ENCODE results near the gene CNN1. TPM values are rescaled to one million over a fixed set of nuclear protein-coding genes. Genes with fewer than 3 reads are reported as not detected.
"Not testable (repeated sequence)": the region's sequence is repeated elsewhere in the genome, so short reads cannot be mapped to it uniquely, and the experiment has no call there.

The CNN1 gene
- total and polyA plus RNA-seq, 4 donors = 16.5 to 34.9 (median 22.5) TPM

GRCh38 chr19:11558881-11559828, 20.5 kb downstream of the CNN1 start, which contains the start of gene ELOF1:
Gene ELOF1 (minus strand): TSS chr19:11559230. CDS start chr19:11554347, 4,883 bp downstream.
- ATAC-seq (ENCODE audit: insufficient read depth, low FRiP score) (peak; percentile 98), DNase-seq (peak; percentile 98 to 99 (median 98))
- peak within 1 kb of the TSS; percentile 78 to 86 for H3K27ac ChIP-seq (ENCODE audit: low read depth in 1 of 2, low read length in 1 of 2)
- WGBS, 2 donors = 2 to 3% methylated on average over 57 of the region's 57 CpGs
- H3K9me3 ChIP-seq (ENCODE audit: control insufficient read depth in 4 of 4, insufficient read depth in 3 of 4, low read length in 3 of 4) = no peaks in the 10 kb centered on the region
- H3K36me3 ChIP-seq (ENCODE audit: control insufficient read depth in 4 of 4, insufficient read depth in 4 of 4, low read length in 4 of 4) = peaks cover 0 to 12% (median 3%) of the 10 kb centered on the region in 4 donors
- H3K4me1 ChIP-seq (ENCODE audit: control insufficient read depth in 5 of 5, insufficient read depth in 5 of 5, low read length in 5 of 5) = peaks cover 3 to 18% (median 7%) of the 10 kb centered on the region in 5 donors
- H3K27me3 ChIP-seq (ENCODE audit: control insufficient read depth in 3 of 3, insufficient read depth in 3 of 3, low read length in 2 of 3) = no peaks in the 10 kb centered on the region
- peak within 1 kb of the TSS; percentile 45 to 53 for H3K9ac ChIP-seq (ENCODE audit: insufficient read depth in 1 of 2, low read length in 2 of 2)
- H3K4me3 ChIP-seq = peak within 1 kb of the TSS; percentile 91
- no peak for TF ChIP-seq CTCF (IDR thresholded peaks at IDR 0.05; ENCODE audit: control extremely low read depth, extremely low read depth)

GRCh38 chr19:11560404-11561051, 21.9 kb downstream of the CNN1 start:
- DNase-seq (peak; percentile 63 to 82 (median 79)), ATAC-seq (ENCODE audit: insufficient read depth, low FRiP score) (peak; percentile 42)
- WGBS, 2 donors = 9 to 11% methylated on average over 9 of the region's 9 CpGs
- Histone ChIP-seq H3K27ac (ENCODE audit: low read depth in 1 of 2, low read length in 1 of 2) (no peak overlapping the region), H3K36me3 (ENCODE audit: control insufficient read depth in 4 of 4, insufficient read depth in 4 of 4, low read length in 4 of 4) (peaks cover 0 to 4% (median 3%) of the 10 kb centered on the region in 4 donors), H3K9me3 (ENCODE audit: control insufficient read depth in 4 of 4, insufficient read depth in 3 of 4, low read length in 3 of 4) (no peaks in the 10 kb centered on the region), H3K4me3 (no peak overlapping the region), H3K9ac (ENCODE audit: insufficient read depth in 1 of 2, low read length in 2 of 2) (no peak overlapping the region), H3K27me3 (ENCODE audit: control insufficient read depth in 3 of 3, insufficient read depth in 3 of 3, low read length in 2 of 3) (no peaks in the 10 kb centered on the region), H3K4me1 (ENCODE audit: control insufficient read depth in 5 of 5, insufficient read depth in 5 of 5, low read length in 5 of 5) (peaks cover 3 to 18% (median 7%) of the 10 kb centered on the region in 5 donors)
- TF ChIP-seq CTCF (IDR thresholded peaks at IDR 0.05; ENCODE audit: control extremely low read depth, extremely low read depth) = peak; percentile 54

- H3K36me3 ChIP-seq (ENCODE audit: control insufficient read depth in 4 of 4, insufficient read depth in 4 of 4, low read length in 4 of 4) = peaks cover 0 to 3% (median 0%) of the 10 kb centered on the region in 4 donors
Observed at GRCh38 chr19:11563532-11563931, 24.9 kb downstream of the CNN1 start.

GRCh38 chr19:11564082-11564807, 25.6 kb downstream of the CNN1 start:
- H3K9me3 ChIP-seq (ENCODE audit: control insufficient read depth in 4 of 4, insufficient read depth in 3 of 4, low read length in 3 of 4); H3K4me3 ChIP-seq; H3K36me3 ChIP-seq (ENCODE audit: control insufficient read depth in 4 of 4, insufficient read depth in 4 of 4, low read length in 4 of 4); DNase-seq; ATAC-seq (ENCODE audit: insufficient read depth, low FRiP score); H3K27me3 ChIP-seq (ENCODE audit: control insufficient read depth in 3 of 3, insufficient read depth in 3 of 3, low read length in 2 of 3); H3K4me1 ChIP-seq (ENCODE audit: control insufficient read depth in 5 of 5, insufficient read depth in 5 of 5, low read length in 5 of 5); H3K27ac ChIP-seq (ENCODE audit: low read depth in 1 of 2, low read length in 1 of 2); H3K9ac ChIP-seq (ENCODE audit: insufficient read depth in 1 of 2, low read length in 2 of 2): not testable (repeated sequence)
- 97 to 98% methylated on average over 6 of the region's 6 CpGs for WGBS, 2 donors

More at GRCh38 chr19:11563532-11563931, 24.9 kb downstream of the CNN1 start:
- 84 to 87% methylated on average over 8 of the region's 8 CpGs for WGBS, 2 donors
- H3K27ac ChIP-seq (ENCODE audit: low read depth in 1 of 2, low read length in 1 of 2) = no peak overlapping the region
- ATAC-seq (ENCODE audit: insufficient read depth, low FRiP score) = no peak
- no peak for TF ChIP-seq CTCF (IDR thresholded peaks at IDR 0.05; ENCODE audit: control extremely low read depth, extremely low read depth)
- H3K4me3 ChIP-seq = no peak overlapping the region
- no peak overlapping the region for H3K9ac ChIP-seq (ENCODE audit: insufficient read depth in 1 of 2, low read length in 2 of 2)
- DNase-seq = no peak
- H3K27me3 ChIP-seq (ENCODE audit: control insufficient read depth in 3 of 3, insufficient read depth in 3 of 3, low read length in 2 of 3) = no peaks in the 10 kb centered on the region
- peaks cover 0 to 9% (median 0%) of the 10 kb centered on the region in 5 donors for H3K4me1 ChIP-seq (ENCODE audit: control insufficient read depth in 5 of 5, insufficient read depth in 5 of 5, low read length in 5 of 5)
- no peaks in the 10 kb centered on the region for H3K9me3 ChIP-seq (ENCODE audit: control insufficient read depth in 4 of 4, insufficient read depth in 3 of 4, low read length in 3 of 4)

GRCh38 chr19:11565649-11565980, 27.0 kb downstream of the CNN1 start:
- H3K36me3 ChIP-seq (ENCODE audit: control insufficient read depth in 4 of 4, insufficient read depth in 4 of 4, low read length in 4 of 4); H3K27ac ChIP-seq (ENCODE audit: low read depth in 1 of 2, low read length in 1 of 2); H3K4me1 ChIP-seq (ENCODE audit: control insufficient read depth in 5 of 5, insufficient read depth in 5 of 5, low read length in 5 of 5); H3K27me3 ChIP-seq (ENCODE audit: control insufficient read depth in 3 of 3, insufficient read depth in 3 of 3, low read length in 2 of 3); DNase-seq; H3K9me3 ChIP-seq (ENCODE audit: control insufficient read depth in 4 of 4, insufficient read depth in 3 of 4, low read length in 3 of 4); H3K4me3 ChIP-seq; ATAC-seq (ENCODE audit: insufficient read depth, low FRiP score); H3K9ac ChIP-seq (ENCODE audit: insufficient read depth in 1 of 2, low read length in 2 of 2): not testable (repeated sequence)
- 78% methylated on average over 5 of the region's 5 CpGs for WGBS, 2 donors

All from lung (tissue), 12 donors.